Measurements from ENCODE around the gene PDX1.
A peak's percentile ranks its signal among the peaks of the same experiment; 100 is the strongest.

Gene PDX1

DNA sequence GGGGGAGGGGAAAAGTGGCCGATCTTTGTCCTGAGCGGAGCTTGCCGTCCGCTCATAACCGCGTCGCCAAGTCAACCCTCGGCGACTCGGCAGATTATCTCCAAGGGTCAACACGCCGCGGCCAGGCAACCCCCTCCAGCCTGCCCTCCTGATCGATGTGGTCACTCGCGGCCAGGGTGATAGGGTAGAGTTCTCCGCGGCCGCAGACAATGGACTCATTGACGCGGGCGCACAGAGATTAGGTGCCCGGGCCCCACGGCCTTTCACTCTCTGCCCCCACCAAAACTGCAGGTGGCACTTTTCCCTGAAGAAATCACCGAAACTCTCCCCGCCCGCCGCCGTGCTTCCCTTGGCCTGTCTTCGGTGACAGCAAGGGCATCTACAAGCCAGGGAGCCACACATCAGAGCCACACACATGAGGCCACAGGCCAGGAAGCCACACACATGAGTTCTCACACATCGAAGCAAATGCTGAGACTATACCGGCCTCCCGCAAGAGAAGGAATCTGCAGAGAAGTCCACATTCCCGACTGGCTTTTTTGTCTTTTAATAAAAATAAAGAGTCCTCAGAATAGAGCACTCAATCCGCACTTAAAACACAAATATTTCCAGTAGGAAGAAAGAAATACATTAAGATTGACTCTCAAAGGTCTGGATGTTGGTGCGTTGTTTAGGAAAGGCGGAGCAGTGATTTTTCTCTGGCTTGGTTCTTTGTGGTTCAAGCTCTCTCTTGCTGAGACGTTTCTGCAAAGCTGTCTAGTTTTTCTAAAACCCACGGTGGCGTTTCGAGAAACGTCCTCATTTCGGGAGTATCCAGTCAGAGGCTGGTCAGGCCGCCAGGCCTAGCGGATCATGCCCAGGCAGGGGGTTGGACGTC is 1.5 kb upstream of the PDX1 start:
- in situ Hi-C loops (cut with HindIII; ENCODE audit: low sequenced_read_pairs), result no loop called here
- TF ChIP-seq CTCF (IDR thresholded peaks at IDR 0.05; ENCODE audit: low read depth, low read length, missing control alignments), result no peak
- no peak overlapping the region for H3K4me3 ChIP-seq (ENCODE audit: low read depth, low read length)
- no peak for DNase-seq (ENCODE audit: low read depth)

DNA sequence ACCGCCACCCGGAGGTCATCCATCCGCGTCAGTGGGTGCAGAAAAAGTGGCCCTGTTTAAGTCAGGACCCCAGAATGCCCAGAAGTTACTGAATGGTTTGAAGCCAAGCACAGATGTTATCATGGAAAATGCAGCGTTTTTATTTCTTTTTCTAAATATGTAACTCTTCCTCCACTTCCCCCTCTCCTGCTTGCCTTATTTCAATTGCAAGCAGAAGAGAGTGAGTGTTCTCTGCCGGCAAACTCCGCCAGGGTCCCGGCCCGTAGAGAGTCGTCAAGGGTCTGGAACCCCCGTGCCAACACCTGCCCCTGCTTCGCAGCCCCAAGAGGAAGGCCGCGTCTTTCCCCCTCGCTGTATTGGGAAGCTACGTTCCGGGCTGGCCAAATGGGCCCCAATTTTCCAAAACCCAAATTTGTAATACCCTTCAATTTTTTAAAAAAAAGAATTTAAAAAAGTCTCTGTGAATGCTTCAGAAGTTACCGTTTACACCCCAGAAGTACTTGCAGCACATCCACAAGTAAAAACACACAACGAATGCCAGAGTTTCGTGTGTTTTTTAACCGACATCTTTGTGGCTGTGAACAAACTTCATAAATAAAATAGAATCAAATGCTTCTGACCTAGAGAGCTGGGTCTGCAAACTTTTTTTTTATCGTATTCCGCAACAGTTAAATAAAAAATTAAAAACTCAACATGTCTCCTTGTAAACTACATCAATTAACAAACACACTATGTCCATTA is 712 bp upstream of the PDX1 start:
- in situ Hi-C loops (cut with HindIII; ENCODE audit: low sequenced_read_pairs), result no loop called here
- no peak for DNase-seq (ENCODE audit: low read depth)
- H3K4me3 ChIP-seq (ENCODE audit: low read depth, low read length), result no peak overlapping the region
- no peak for TF ChIP-seq CTCF (IDR thresholded peaks at IDR 0.05; ENCODE audit: low read depth, low read length, missing control alignments)

DNA sequence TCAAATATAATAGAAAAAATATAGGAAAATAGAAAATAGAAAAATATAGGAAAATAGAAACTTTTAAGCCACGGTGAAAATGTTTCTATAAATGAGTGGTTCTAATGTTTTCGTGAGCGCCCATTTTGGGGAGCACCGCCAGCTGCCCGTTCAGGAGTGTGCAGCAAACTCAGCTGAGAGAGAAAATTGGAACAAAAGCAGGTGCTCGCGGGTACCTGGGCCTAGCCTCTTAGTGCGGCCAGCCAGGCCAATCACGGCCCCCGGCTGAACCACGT is 204 bp upstream of the PDX1 start:
- in situ Hi-C loops (cut with HindIII; ENCODE audit: low sequenced_read_pairs), result no loop called here
- DNase-seq (ENCODE audit: low read depth), result no peak
- H3K4me3 ChIP-seq (ENCODE audit: low read depth, low read length), result no peak overlapping the region
- no peak for TF ChIP-seq CTCF (IDR thresholded peaks at IDR 0.05; ENCODE audit: low read depth, low read length, missing control alignments)

- in situ Hi-C loops (cut with HindIII; ENCODE audit: low sequenced_read_pairs), result no loop called here
- TF ChIP-seq CTCF (IDR thresholded peaks at IDR 0.05; ENCODE audit: low read depth, low read length, missing control alignments), result no peak
- peak overlapping the region; percentile 16 for H3K4me3 ChIP-seq (ENCODE audit: low read depth, low read length)
- no peak for DNase-seq (ENCODE audit: low read depth)
Observed at GRCh38 chr13:27920677-27921420, 1.0 kb downstream of the PDX1 start.

DNA sequence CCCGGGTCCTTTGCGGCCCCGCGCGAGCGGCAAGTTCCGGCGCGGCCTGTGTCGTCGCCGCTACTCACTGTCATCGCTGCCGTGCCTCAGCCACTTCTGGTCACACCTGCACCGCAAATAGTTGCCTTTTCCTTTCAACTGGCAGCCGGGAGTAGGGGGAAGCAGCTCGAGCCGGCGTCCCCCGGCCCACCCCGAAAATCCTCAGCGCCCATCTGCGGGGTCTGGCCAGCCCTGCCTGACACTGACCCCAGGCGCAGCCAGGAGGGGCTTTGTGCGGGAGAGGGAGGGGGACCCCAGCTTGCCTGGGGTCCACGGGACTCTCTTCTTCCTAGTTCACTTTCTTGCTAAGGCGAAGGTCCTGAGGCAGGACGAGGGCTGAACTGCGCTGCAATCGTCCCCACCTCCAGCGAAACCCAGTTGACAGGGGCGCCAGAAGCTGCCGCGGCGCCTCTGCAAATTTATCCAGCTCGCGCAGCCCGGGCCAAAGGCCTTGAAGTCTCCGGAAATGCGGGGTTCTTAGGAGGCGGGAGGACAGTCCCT is 1.7 kb downstream of the PDX1 start:
- H3K4me3 ChIP-seq (ENCODE audit: low read depth, low read length), result peak overlapping the region; percentile 16
- no peak for DNase-seq (ENCODE audit: low read depth)
- in situ Hi-C loops (cut with HindIII; ENCODE audit: low sequenced_read_pairs), result no loop called here
- TF ChIP-seq CTCF (IDR thresholded peaks at IDR 0.05; ENCODE audit: low read depth, low read length, missing control alignments), result no peak

Data from astrocyte of the cerebellum (primary cell).